ENCODE results near the gene DCLK1.

Gene DCLK1

DNA sequence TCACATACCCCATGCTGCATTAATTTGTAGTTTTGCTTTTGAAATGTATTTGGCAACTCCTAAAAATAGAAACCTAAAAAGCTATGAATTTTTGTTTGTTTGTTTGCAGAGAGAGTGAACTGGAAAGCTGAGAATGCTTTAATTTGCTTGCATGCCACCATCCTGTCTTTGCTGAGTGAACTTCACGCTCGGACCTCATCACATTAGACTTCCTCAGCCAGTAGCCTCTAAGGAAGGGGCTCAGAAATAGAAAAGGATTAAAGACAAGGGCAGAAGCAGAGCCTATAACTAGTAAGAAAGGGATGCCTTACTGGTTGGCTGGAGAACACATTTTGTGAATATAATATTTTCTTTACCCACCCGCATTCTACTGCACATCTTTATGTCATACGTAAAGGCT is 275.1 kb downstream of the DCLK1 start:
- no peak for TF ChIP-seq POLR2A (IDR thresholded peaks at IDR 0.05; ENCODE audit: low read length)
- no peak for TF ChIP-seq GATA1 (IDR thresholded peaks at IDR 0.05; ENCODE audit: low read depth, low read length)
- no peak for DNase-seq

DNA sequence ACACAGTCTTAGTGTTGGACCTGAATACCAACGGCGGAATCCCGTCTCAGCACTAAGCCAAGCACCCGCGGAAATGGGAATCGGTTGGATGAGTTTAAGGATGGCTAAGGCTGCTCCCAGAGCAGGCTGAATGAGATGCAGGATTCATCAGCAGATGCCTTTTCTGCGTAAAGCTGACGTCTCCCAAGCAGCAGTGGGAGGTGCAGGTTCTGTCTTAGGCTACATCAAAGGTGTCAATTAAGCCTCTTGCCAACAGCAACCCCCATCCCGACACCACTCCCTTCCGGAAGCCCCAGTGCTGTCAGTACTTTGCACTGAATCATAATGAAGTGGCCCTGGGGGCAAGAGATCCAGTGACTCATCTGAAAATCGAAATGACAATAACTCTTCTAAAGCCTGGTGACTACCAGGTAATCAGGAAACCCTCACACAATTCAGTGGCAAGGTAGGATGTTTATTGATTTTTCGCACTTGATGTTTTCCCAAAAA is 275.6 kb downstream of the DCLK1 start:
- TF ChIP-seq POLR2A (IDR thresholded peaks at IDR 0.05; ENCODE audit: low read length), result no peak
- no peak for TF ChIP-seq GATA1 (IDR thresholded peaks at IDR 0.05; ENCODE audit: low read depth, low read length)
- no peak for DNase-seq

DNA sequence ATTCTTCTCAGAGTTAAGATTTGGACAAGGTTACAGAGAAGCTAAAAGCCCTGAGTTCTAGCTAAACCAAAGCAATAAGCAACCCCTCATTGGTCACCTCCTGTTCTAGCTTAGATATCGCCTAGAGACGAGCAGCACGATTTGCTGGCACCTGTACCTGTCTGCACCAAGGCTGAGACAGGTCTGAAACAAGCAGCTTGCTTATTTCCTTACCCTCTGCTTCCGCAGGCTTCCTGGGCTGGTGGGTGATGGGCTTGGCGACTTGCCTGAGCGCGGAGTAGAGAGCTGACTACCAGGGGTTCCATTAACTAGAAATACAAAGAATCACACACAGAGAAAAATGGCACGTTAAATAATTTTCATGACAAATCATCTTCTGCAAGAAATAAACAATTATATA is 276.9 kb downstream of the DCLK1 start:
- TF ChIP-seq GATA1 (IDR thresholded peaks at IDR 0.05; ENCODE audit: low read depth, low read length) (no peak), POLR2A (IDR thresholded peaks at IDR 0.05; ENCODE audit: low read length) (no peak)
- DNase-seq, result no peak

- no peak for TF ChIP-seq GATA1 (IDR thresholded peaks at IDR 0.05; ENCODE audit: low read depth, low read length)
- no peak for TF ChIP-seq POLR2A (IDR thresholded peaks at IDR 0.05; ENCODE audit: low read length)
Measured at GRCh38 chr13:35851881-35852280, 279.3 kb downstream of the DCLK1 start.

GRCh38 chr13:35851356-35851755 is 279.8 kb downstream of the DCLK1 start:
- no peak for DNase-seq
- TF ChIP-seq GATA1 (IDR thresholded peaks at IDR 0.05; ENCODE audit: low read depth, low read length), result no peak
- TF ChIP-seq POLR2A (IDR thresholded peaks at IDR 0.05; ENCODE audit: low read length), result no peak

More at GRCh38 chr13:35851881-35852280, 279.3 kb downstream of the DCLK1 start:
- no peak for DNase-seq

GRCh38 chr13:35850569-35850968 is 280.6 kb downstream of the DCLK1 start:
- TF ChIP-seq GATA1 (IDR thresholded peaks at IDR 0.05; ENCODE audit: low read depth, low read length), result no peak
- no peak for TF ChIP-seq POLR2A (IDR thresholded peaks at IDR 0.05; ENCODE audit: low read length)
- DNase-seq, result no peak

GRCh38 chr13:35849256-35849644 is 281.9 kb downstream of the DCLK1 start:
- no peak for TF ChIP-seq GATA1 (IDR thresholded peaks at IDR 0.05; ENCODE audit: low read depth, low read length)
- TF ChIP-seq POLR2A (IDR thresholded peaks at IDR 0.05; ENCODE audit: low read length), result no peak
- DNase-seq, result no peak

GRCh38 chr13:35848336-35849255 is 282.6 kb downstream of the DCLK1 start:
- TF ChIP-seq GATA1 (IDR thresholded peaks at IDR 0.05; ENCODE audit: low read depth, low read length), result no peak
- no peak for TF ChIP-seq POLR2A (IDR thresholded peaks at IDR 0.05; ENCODE audit: low read length)
- no peak for DNase-seq

GRCh38 chr13:35843272-35843671 is 287.9 kb downstream of the DCLK1 start:
- TF ChIP-seq POLR2A (IDR thresholded peaks at IDR 0.05; ENCODE audit: low read length) (no peak), GATA1 (IDR thresholded peaks at IDR 0.05; ENCODE audit: low read depth, low read length) (no peak)
- DNase-seq, result no peak

GRCh38 chr13:35841060-35841521 is 290.1 kb downstream of the DCLK1 start:
- TF ChIP-seq POLR2A (IDR thresholded peaks at IDR 0.05; ENCODE audit: low read length), result no peak
- TF ChIP-seq GATA1 (IDR thresholded peaks at IDR 0.05; ENCODE audit: low read depth, low read length), result no peak
- DNase-seq, result no peak

GRCh38 chr13:35839806-35840205 is 291.4 kb downstream of the DCLK1 start:
- DNase-seq, result no peak
- TF ChIP-seq POLR2A (IDR thresholded peaks at IDR 0.05; ENCODE audit: low read length) (no peak), GATA1 (IDR thresholded peaks at IDR 0.05; ENCODE audit: low read depth, low read length) (no peak)

- DNase-seq, result no peak
- TF ChIP-seq GATA1 (IDR thresholded peaks at IDR 0.05; ENCODE audit: low read depth, low read length) (no peak), POLR2A (IDR thresholded peaks at IDR 0.05; ENCODE audit: low read length) (no peak)
Measured at GRCh38 chr13:35838356-35838755, 292.8 kb downstream of the DCLK1 start.

- no peak for DNase-seq
- TF ChIP-seq GATA1 (IDR thresholded peaks at IDR 0.05; ENCODE audit: low read depth, low read length), result no peak
- TF ChIP-seq POLR2A (IDR thresholded peaks at IDR 0.05; ENCODE audit: low read length), result no peak
Measured at GRCh38 chr13:35836446-35836845, 294.7 kb downstream of the DCLK1 start.

DNA sequence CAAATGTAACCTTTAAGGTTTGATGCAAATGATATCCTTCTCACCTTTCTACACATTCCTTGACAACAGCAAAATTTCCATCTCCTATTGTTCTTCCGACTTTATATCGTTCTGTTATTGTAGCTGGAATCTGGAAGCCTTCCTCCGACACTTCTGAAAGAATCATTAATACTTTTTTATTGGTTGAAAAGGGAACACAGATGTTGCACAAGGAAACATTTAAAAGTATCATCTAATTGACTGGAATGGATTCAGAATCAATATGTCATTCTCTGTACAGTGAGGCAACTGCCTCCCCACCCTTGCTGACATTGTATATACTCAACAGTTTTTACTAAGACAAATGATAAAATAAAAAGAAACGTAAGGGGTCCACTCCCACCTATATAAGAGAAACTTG is 295.2 kb downstream of the DCLK1 start:
- TF ChIP-seq GATA1 (IDR thresholded peaks at IDR 0.05; ENCODE audit: low read depth, low read length) (no peak), POLR2A (IDR thresholded peaks at IDR 0.05; ENCODE audit: low read length) (no peak)
- no peak for DNase-seq

All from erythroblast (primary cell).